Neural progenitor cell (in vitro differentiated cells): ENCODE measurements around the gene IRAK1. TPM values are rescaled to one million over a fixed set of nuclear protein-coding genes. Genes with fewer than 3 reads are reported as not detected.

Source experiments
- DNase-seq: peaks from one replicate; pipeline ENCODE4 v3.0.0-alpha.2; 2016; ENCODE audit warnings: low spot score
- H2AFZ ChIP-seq: fragments of 200-600 bp; sonication (generic); replicated peaks from 2 replicates; pipeline ENCODE4 v1.6.1; 2016; ENCODE audit warnings: antibody characterized with exemption
- H3F3A ChIP-seq: fragments of 200-600 bp; sonication (generic); 2 replicates; pipeline ENCODE4 v1.6.1; 2016; ENCODE audit warnings: antibody characterized with exemption, low read depth
- H3K27ac ChIP-seq: fragments of 200-600 bp; sonication (generic); 2 replicates; pipeline ENCODE4 v1.5.1; 2016; ENCODE audit warnings: mild to moderate bottlenecking
- H3K27me3 ChIP-seq: fragments of 200-600 bp; sonication (generic); 2 replicates; pipeline ENCODE4 v1.6.1; 2016; ENCODE audit warnings: mild to moderate bottlenecking, moderate library complexity
- H3K36me3 ChIP-seq: fragments of 200-600 bp; sonication (generic); 2 replicates; pipeline ENCODE4 v1.5.1; 2016
- H3K4me1 ChIP-seq: fragments of 200-600 bp; sonication (generic); 2 replicates; pipeline ENCODE4 v1.6.1; 2016; ENCODE audit warnings: mixed run types
- H3K4me2 ChIP-seq: fragments of 200-600 bp; sonication (generic); 2 replicates; pipeline ENCODE4 v1.6.1; 2016
- H3K4me3 ChIP-seq: fragments of 200-600 bp; sonication (generic); 2 replicates; pipeline ENCODE4 v1.5.1; 2016
- H3K79me2 ChIP-seq: fragments of 200-600 bp; sonication (generic); 2 replicates; pipeline ENCODE4 v1.6.1; 2016; ENCODE audit warnings: low read depth
- H3K9ac ChIP-seq: fragments of 200-600 bp; sonication (generic); 2 replicates; pipeline ENCODE4 v1.6.1; 2016
- H3K9me3 ChIP-seq: fragments of 200-600 bp; sonication (generic); 2 replicates; pipeline ENCODE4 v1.5.1; 2016; ENCODE audit warnings: low read depth
- H4K20me1 ChIP-seq: fragments of 200-600 bp; sonication (generic); 2 replicates; pipeline ENCODE4 v1.6.1; 2016; ENCODE audit warnings: low read depth
- H3K27ac Mint-ChIP-seq: 3 replicates; pipeline ENCODE4 v1.8.0; 2021; ENCODE audit warnings: mixed read lengths
- H3K27me3 Mint-ChIP-seq: 2 replicates; pipeline ENCODE4 v1.8.0; 2022; ENCODE audit warnings: low read depth, mild to moderate bottlenecking, inconsistent platforms, moderate library complexity, mixed read lengths; ENCODE audit not compliant: insufficient read depth
- H3K36me3 Mint-ChIP-seq: 3 replicates; pipeline ENCODE4 v1.8.0; 2021; ENCODE audit warnings: mixed read lengths
- H3K4me1 Mint-ChIP-seq: 3 replicates; pipeline ENCODE4 v1.8.0; 2021; ENCODE audit warnings: mixed read lengths
- H3K4me3 Mint-ChIP-seq: 3 replicates; pipeline ENCODE4 v1.8.0; 2021; ENCODE audit warnings: mild to moderate bottlenecking, moderate library complexity, mixed read lengths
- H3K9me3 Mint-ChIP-seq: 3 replicates; pipeline ENCODE4 v1.8.0; 2020; ENCODE audit warnings: mixed read lengths
- EZH2 ChIP-seq: fragments of 200-600 bp; sonication (generic); IDR thresholded peaks from 2 replicates; pipeline ENCODE4 v1.6.1; 2017; ENCODE audit warnings: antibody characterized with exemption, mild to moderate bottlenecking, moderate library complexity
- EZH2phosphoT487 ChIP-seq: fragments of 200-600 bp; sonication (generic); IDR thresholded peaks from 2 replicates; pipeline ENCODE4 v1.6.1; 2017; ENCODE audit warnings: antibody characterized with exemption
- total RNA-seq: library from RNA; depleted of rRNA; stranded (reverse); fragments of >200 nt; gene quantifications from 2 replicates; pipeline ENCODE4 v1.2.3, GENCODE V29; 2015; ENCODE audit warnings: low replicate concordance
- TF ChIP-seq, protein P1 (sequence below): fragments of 200-600 bp; sonication (generic); IDR thresholded peaks from 2 replicates; pipeline ENCODE4 v1.5.1; 2017; ENCODE audit warnings: antibody characterized with exemption, mild to moderate bottlenecking

IRAK1 gene
- total RNA-seq, 1 donor from 2014 or later, result 6.8 TPM

DNA sequence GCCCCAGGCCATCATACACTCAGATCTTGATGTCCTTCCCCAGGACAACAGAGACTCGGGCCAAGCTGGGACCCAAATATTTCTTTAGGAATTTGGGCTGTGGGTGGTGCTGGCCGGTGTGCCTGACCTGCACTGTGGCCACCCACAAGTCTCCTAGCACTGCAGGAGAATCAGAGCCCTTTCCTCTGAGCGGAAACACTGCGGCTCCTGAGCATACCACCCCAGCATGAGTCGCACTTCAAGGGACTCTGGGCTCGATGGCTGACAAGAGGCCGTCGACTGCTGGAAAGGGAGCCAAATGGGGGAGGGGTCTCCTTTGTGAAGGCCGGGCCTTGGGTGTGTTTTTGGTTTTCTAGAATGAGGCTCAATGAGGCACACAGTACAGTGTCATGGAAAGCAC, 13.0 kb upstream of the IRAK1 start:
- H3K27ac Mint-ChIP-seq, result no peak overlapping the region

DNA sequence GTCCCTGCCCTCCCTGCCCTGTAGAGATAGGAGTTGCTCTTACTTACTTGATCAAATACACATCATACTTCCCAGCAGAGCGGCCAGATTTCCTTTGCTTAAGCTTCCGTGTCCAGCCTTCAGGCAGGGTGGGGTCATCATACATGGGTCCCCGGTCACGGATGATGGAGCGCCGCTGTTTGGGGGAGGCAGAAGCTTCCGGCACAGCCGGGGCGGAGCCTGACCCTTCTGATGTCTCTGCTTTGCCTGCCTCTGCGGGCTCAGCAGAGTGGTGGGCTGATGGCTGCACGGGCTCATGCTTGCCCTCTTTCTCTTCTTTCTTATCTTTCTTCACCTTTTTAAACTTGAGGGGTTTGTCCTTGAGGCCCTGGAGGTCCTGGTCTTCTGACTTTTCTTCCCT, 12.5 kb upstream of the IRAK1 start:
- Histone ChIP-seq H2AFZ (no peak overlapping the region), H3F3A (no peaks in the 10 kb centered on the region), H3K4me2 (no peak overlapping the region), H3K36me3 (no peaks in the 10 kb centered on the region), H3K4me1 (no peaks in the 10 kb centered on the region), H4K20me1 (peaks cover 46% of the 10 kb centered on the region), H3K79me2 (peaks cover under 1% of the 10 kb centered on the region), H3K9ac (no peak overlapping the region), H3K27me3 (no peaks in the 10 kb centered on the region), H3K4me3 (no peak overlapping the region), H3K9me3 (no peaks in the 10 kb centered on the region), H3K27ac (no peak overlapping the region)
- peaks cover 7% of the 10 kb centered on the region for H3K4me1 Mint-ChIP-seq
- H3K27me3 Mint-ChIP-seq, result peaks cover 8% of the 10 kb centered on the region
- peaks cover 25% of the 10 kb centered on the region for H3K36me3 Mint-ChIP-seq
- H3K4me3 Mint-ChIP-seq, result no peak overlapping the region
- H3K9me3 Mint-ChIP-seq, result peaks cover 19% of the 10 kb centered on the region
- TF ChIP-seq EZH2phosphoT487, result no peak
- TF ChIP-seq EZH2, result no peak
- TF ChIP-seq, protein P1, sequence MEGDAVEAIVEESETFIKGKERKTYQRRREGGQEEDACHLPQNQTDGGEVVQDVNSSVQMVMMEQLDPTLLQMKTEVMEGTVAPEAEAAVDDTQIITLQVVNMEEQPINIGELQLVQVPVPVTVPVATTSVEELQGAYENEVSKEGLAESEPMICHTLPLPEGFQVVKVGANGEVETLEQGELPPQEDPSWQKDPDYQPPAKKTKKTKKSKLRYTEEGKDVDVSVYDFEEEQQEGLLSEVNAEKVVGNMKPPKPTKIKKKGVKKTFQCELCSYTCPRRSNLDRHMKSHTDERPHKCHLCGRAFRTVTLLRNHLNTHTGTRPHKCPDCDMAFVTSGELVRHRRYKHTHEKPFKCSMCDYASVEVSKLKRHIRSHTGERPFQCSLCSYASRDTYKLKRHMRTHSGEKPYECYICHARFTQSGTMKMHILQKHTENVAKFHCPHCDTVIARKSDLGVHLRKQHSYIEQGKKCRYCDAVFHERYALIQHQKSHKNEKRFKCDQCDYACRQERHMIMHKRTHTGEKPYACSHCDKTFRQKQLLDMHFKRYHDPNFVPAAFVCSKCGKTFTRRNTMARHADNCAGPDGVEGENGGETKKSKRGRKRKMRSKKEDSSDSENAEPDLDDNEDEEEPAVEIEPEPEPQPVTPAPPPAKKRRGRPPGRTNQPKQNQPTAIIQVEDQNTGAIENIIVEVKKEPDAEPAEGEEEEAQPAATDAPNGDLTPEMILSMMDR, result no peak
- no peak for DNase-seq
- no peak overlapping the region for H3K27ac Mint-ChIP-seq

More for the DNA sequence above, 13.0 kb upstream of the IRAK1 start:
- H3K9me3 Mint-ChIP-seq, result peaks cover 16% of the 10 kb centered on the region
- Histone ChIP-seq H3K27me3 (no peaks in the 10 kb centered on the region), H3K36me3 (no peaks in the 10 kb centered on the region), H3K4me1 (no peaks in the 10 kb centered on the region), H3K9me3 (no peaks in the 10 kb centered on the region), H4K20me1 (peaks cover 51% of the 10 kb centered on the region), H2AFZ (no peak overlapping the region), H3K4me3 (no peak overlapping the region), H3K79me2 (peaks cover 5% of the 10 kb centered on the region), H3K9ac (no peak overlapping the region), H3K27ac (no peak overlapping the region), H3F3A (no peaks in the 10 kb centered on the region), H3K4me2 (no peak overlapping the region)
- peaks cover 25% of the 10 kb centered on the region for H3K36me3 Mint-ChIP-seq
- no peak for DNase-seq
- peaks cover 7% of the 10 kb centered on the region for H3K4me1 Mint-ChIP-seq
- no peak for TF ChIP-seq EZH2
- TF ChIP-seq EZH2phosphoT487, result no peak
- TF ChIP-seq, protein P1, result no peak
- peaks cover 8% of the 10 kb centered on the region for H3K27me3 Mint-ChIP-seq
- H3K4me3 Mint-ChIP-seq, result no peak overlapping the region

DNA sequence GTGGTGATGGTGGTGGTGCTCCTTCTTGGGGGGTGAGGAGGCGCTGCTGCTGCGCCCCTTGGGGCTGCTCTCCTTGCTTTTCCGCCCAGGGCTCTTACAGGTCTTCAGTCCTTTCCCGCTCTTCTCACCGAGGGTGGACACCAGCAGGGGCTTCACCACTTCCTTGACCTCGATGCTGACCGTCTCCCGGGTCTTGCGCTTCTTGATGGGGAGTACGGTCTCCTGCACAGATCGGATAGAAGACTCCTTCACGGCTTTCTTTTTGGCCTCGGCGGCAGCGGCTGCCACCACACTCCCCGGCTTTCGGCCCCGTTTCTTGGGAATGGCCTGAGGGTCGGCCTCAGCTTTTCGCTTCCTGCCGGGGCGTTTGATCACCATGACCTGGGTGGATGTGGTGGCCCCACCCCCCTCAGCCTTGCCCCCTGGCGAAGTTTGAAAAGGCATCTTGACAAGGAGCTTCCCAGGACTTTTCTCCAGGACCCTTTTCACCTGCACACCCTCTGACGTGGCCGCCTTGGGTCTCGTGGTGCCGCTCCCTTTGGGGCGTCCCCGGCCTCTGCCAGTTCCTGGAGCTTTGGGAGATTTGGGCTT, 11.1 kb upstream of the IRAK1 start:
- peaks cover 4% of the 10 kb centered on the region for H3K4me1 Mint-ChIP-seq
- Histone ChIP-seq H3K9ac (no peak overlapping the region), H2AFZ (no peak overlapping the region), H3K27me3 (no peaks in the 10 kb centered on the region), H3F3A (no peaks in the 10 kb centered on the region), H3K36me3 (no peaks in the 10 kb centered on the region), H3K4me1 (no peaks in the 10 kb centered on the region), H3K4me3 (no peak overlapping the region), H3K9me3 (no peaks in the 10 kb centered on the region), H3K4me2 (no peak overlapping the region), H3K79me2 (no peaks in the 10 kb centered on the region), H4K20me1 (peaks cover 36% of the 10 kb centered on the region), H3K27ac (no peak overlapping the region)
- H3K27ac Mint-ChIP-seq, result no peak overlapping the region
- TF ChIP-seq, protein P1, result no peak
- TF ChIP-seq EZH2phosphoT487 (no peak), EZH2 (no peak)
- H3K9me3 Mint-ChIP-seq, result peaks cover 15% of the 10 kb centered on the region
- no peak for DNase-seq
- peaks cover 22% of the 10 kb centered on the region for H3K36me3 Mint-ChIP-seq
- no peak overlapping the region for H3K4me3 Mint-ChIP-seq
- peaks cover 8% of the 10 kb centered on the region for H3K27me3 Mint-ChIP-seq
